Activated T-helper 17 cell treated with anti-CD3 and anti-CD28 coated beads, Interleukin-2, amount 50 U/mL, for 72 hours (primary cell): ENCODE measurements around the gene RCOR3. TPM values are rescaled to one million over a fixed set of nuclear protein-coding genes. Genes with fewer than 3 reads are reported as not detected.

Experiments
- ATAC-seq: fragments of 150-1000 bp; cut with Tn5 transposase; replicated peaks from 2 replicates; pipeline ENCODE4 v1.10.0; 2021; ENCODE audit warnings: mild to moderate bottlenecking, moderate library complexity
- H3K27ac Mint-ChIP-seq: one replicate; pipeline ENCODE4 v1.8.0; 2022; ENCODE audit warnings: mixed read lengths
- H3K27me3 Mint-ChIP-seq: one replicate; pipeline ENCODE4 v1.8.0; 2022; ENCODE audit warnings: mixed read lengths
- H3K36me3 Mint-ChIP-seq: one replicate; pipeline ENCODE4 v1.8.0; 2022; ENCODE audit warnings: low read depth, mild to moderate bottlenecking, mixed read lengths
- H3K4me1 Mint-ChIP-seq: one replicate; pipeline ENCODE4 v1.8.0; 2022; ENCODE audit warnings: mixed read lengths
- H3K4me3 Mint-ChIP-seq: one replicate; pipeline ENCODE4 v1.8.0; 2022; ENCODE audit warnings: mild to moderate bottlenecking, mixed read lengths
- H3K9me3 Mint-ChIP-seq: one replicate; pipeline ENCODE4 v1.8.0; 2022; ENCODE audit warnings: mixed read lengths
- total RNA-seq, 2 donors: library from RNA; stranded (reverse); gene quantifications; one replicate each; pipeline ENCODE4 v1.2.3, GENCODE V29; 2022

The RCOR3 gene
- total RNA-seq, 2 donors from 2014 or later: 33.6 to 52.1 TPM

DNA sequence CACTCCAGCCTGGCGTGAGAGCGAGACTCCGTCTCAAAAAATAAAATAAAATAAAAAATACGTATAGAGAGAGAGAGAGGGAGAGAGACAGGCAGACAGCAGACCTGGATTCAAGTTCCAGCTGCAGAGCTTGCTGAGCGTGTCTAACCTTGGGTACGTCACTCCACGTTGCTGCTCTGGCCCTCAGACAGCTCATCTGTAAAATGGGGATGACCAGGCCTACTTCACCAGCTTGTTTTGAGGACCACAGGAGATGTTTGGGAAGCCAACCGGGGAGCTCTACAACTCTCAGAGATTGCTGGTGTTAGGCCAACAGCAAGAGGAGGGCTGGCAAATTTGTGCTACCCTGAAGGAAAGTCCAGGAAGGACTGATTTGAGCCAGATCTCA, 67.0 kb downstream of the RCOR3 start:
- H3K27ac Mint-ChIP-seq: peak overlapping the region; percentile 94
- no peak for ATAC-seq
- H3K4me3 Mint-ChIP-seq: peak overlapping the region; percentile 92
- H3K9me3 Mint-ChIP-seq: no peaks in the 10 kb centered on the region
- H3K27me3 Mint-ChIP-seq: no peaks in the 10 kb centered on the region
- peaks cover 52% of the 10 kb centered on the region for H3K4me1 Mint-ChIP-seq
- peaks cover 36% of the 10 kb centered on the region for H3K36me3 Mint-ChIP-seq

GRCh38 chr1:211326528-211327345, 67.6 kb downstream of the RCOR3 start, which contains the start of gene TRAF5:
Gene TRAF5, plus strand, starts transcription at chr1:211326833. Its CDS starts 26,407 bp downstream, at chr1:211353240.
- Mint-ChIP-seq H3K4me3 (peak within 1 kb of the TSS; percentile 92), H3K27ac (peak within 1 kb of the TSS; percentile 94), H3K27me3 (no peaks in the 10 kb centered on the region), H3K9me3 (no peaks in the 10 kb centered on the region), H3K4me1 (peaks cover 56% of the 10 kb centered on the region), H3K36me3 (peaks cover 37% of the 10 kb centered on the region)
- peak; percentile 38 for ATAC-seq

GRCh38 chr1:211327346-211327921, 68.3 kb downstream of the RCOR3 start:
- no peaks in the 10 kb centered on the region for H3K9me3 Mint-ChIP-seq
- H3K4me3 Mint-ChIP-seq: peak overlapping the region; percentile 92
- H3K27ac Mint-ChIP-seq: peak overlapping the region; percentile 84
- H3K36me3 Mint-ChIP-seq: peaks cover 37% of the 10 kb centered on the region
- ATAC-seq: peak; percentile 30
- peaks cover 55% of the 10 kb centered on the region for H3K4me1 Mint-ChIP-seq
- H3K27me3 Mint-ChIP-seq: no peaks in the 10 kb centered on the region

DNA sequence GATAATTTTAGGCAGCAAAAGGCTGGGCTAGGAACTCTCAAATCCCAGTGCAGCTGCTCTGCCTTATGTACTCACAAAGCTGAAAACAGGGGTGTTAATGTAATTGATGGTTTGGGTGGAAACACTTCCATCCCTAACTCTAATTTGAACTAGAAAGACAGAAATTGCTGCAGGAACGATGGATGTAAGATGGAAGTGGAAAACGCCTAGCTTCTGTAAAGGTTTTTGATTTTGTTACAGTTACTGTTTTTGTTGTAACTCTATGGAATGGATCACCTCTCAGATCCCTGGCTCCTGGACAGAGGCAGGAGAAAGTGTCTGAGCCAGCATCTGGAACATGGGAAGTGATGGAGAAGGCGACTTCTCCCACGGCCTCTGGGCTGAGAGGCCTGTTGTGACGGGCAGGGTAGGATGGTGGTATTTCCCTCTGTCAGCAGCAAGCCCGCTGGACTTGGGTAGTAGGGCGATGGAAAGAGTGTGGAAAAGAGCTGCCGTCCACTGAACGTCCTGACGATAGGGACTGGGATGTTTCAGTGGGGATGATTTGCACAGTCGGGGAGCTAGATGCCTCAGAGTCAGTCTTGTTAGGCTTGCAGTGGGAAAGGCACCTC, 69.0 kb downstream of the RCOR3 start:
- no peaks in the 10 kb centered on the region for H3K9me3 Mint-ChIP-seq
- H3K27ac Mint-ChIP-seq: peak overlapping the region; percentile 84
- peaks cover 56% of the 10 kb centered on the region for H3K4me1 Mint-ChIP-seq
- no peaks in the 10 kb centered on the region for H3K27me3 Mint-ChIP-seq
- peak overlapping the region; percentile 92 for H3K4me3 Mint-ChIP-seq
- no peak for ATAC-seq
- H3K36me3 Mint-ChIP-seq: peaks cover 37% of the 10 kb centered on the region

DNA sequence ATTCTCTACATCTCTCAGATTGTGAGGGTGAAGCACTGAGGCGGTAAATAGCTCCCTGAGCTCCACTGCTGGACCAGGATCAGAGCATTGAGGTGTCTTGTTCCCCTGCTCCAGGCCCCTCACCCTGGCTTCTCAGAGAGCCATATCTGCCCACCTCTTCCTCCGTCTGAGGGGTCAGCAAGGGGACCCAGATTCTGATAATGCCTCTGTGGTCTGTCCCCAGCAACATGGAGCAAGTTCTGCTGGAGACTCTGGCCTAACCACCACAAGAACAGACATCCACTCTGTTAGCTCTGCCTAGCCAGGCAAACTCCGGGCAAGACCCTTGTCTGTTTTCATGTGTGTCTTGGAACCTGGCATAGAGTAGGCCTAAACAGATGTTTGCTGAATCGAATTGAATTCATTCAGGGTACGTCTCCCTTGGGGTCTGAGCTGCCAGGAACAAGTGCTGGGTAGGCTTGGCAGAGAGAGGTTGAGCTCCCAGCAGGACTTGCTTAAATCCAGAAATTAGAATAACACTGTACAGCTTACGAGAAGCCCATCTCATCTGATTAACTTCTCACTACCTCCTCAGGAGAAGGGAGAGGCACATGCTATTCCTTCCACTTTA, 69.8 kb downstream of the RCOR3 start:
- Mint-ChIP-seq H3K36me3 (peaks cover 37% of the 10 kb centered on the region), H3K27ac (peak overlapping the region; percentile 84), H3K9me3 (no peaks in the 10 kb centered on the region), H3K4me1 (peaks cover 55% of the 10 kb centered on the region), H3K27me3 (no peaks in the 10 kb centered on the region), H3K4me3 (peak overlapping the region; percentile 92)
- no peak for ATAC-seq

- H3K36me3 Mint-ChIP-seq: peaks cover 38% of the 10 kb centered on the region
- no peaks in the 10 kb centered on the region for H3K9me3 Mint-ChIP-seq
- no peaks in the 10 kb centered on the region for H3K27me3 Mint-ChIP-seq
- H3K4me1 Mint-ChIP-seq: peaks cover 54% of the 10 kb centered on the region
- peak overlapping the region; percentile 84 for H3K27ac Mint-ChIP-seq
- no peak for ATAC-seq
- H3K4me3 Mint-ChIP-seq: peak overlapping the region; percentile 92
Observed at GRCh38 chr1:211329764-211330201, 70.6 kb downstream of the RCOR3 start.

DNA sequence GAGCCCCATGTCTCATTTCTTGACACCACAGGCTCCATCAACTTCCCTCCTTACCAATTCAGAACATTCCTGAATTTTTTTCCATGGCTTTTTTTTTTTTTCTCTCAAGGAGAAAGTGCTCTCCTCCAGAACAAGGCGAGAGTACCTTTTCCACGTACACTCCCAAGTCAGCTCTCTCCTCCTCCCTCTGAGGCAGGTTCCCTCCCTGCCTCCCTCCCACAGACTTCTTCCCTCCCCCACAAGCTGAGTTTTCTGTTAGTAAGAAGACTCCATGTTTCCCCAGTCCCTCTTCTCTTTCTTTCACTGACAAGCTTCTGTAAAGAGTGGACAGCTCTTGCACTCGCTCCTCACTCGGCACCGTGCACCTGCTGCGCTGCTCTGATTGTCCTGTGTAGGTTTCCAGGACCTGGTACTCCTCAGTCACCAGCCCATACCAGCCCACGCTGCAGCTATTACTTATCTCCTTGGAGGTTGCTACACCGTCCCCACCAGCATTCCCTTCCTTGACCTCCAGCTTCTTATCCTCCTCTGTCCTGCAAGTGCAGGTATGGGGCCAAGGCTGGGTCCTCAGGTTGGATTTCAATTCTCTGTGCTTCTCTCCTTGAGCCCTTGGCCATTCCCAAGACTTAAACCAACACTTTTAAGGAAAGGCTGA, 71.2 kb downstream of the RCOR3 start:
- H3K36me3 Mint-ChIP-seq: peaks cover 45% of the 10 kb centered on the region

GRCh38 chr1:211331011-211331709, 72.0 kb downstream of the RCOR3 start:
- peaks cover 68% of the 10 kb centered on the region for H3K4me1 Mint-ChIP-seq
- no peaks in the 10 kb centered on the region for H3K9me3 Mint-ChIP-seq
- no peak for ATAC-seq
- peaks cover 44% of the 10 kb centered on the region for H3K36me3 Mint-ChIP-seq
- H3K27me3 Mint-ChIP-seq: no peaks in the 10 kb centered on the region
- peak overlapping the region; percentile 84 for H3K27ac Mint-ChIP-seq
- peak overlapping the region; percentile 92 for H3K4me3 Mint-ChIP-seq

More for the DNA sequence above, 71.2 kb downstream of the RCOR3 start:
- no peaks in the 10 kb centered on the region for H3K9me3 Mint-ChIP-seq
- H3K4me3 Mint-ChIP-seq: peak overlapping the region; percentile 92
- no peaks in the 10 kb centered on the region for H3K27me3 Mint-ChIP-seq
- peak overlapping the region; percentile 84 for H3K27ac Mint-ChIP-seq
- no peak for ATAC-seq
- H3K4me1 Mint-ChIP-seq: peaks cover 60% of the 10 kb centered on the region

DNA sequence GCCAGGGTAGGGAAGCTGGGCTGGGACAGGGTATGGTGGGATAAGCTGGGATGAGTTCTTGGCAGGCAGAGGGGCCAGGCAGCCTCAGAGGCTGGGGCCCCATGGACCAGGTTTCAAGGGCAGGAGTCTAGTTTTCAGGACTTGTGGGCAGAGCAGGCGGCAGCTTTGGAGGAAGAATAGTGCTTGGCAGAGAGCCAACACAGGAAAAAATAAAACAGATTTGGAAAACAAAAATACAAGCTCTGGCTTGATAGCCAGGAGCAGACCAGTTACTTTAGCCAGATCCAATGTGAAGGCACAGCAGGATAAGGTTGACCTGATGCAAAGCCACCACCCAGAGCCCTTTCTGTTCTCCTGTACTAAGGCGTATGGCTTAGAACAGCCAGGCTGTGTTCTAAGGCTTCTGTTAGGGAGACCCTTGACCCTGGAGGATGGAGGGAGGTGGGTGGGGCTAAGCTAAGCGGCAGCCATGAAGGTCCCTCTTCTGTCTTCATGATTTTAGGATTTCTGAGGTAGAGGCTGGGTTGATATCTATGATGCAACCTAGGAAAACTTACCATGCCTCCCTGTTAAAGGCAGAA, 73.0 kb downstream of the RCOR3 start:
- Mint-ChIP-seq H3K4me3 (peak overlapping the region; percentile 40), H3K4me1 (peaks cover 77% of the 10 kb centered on the region), H3K27me3 (no peaks in the 10 kb centered on the region), H3K36me3 (peaks cover 50% of the 10 kb centered on the region), H3K27ac (peak overlapping the region; percentile 74), H3K9me3 (no peaks in the 10 kb centered on the region)
- ATAC-seq: no peak

DNA sequence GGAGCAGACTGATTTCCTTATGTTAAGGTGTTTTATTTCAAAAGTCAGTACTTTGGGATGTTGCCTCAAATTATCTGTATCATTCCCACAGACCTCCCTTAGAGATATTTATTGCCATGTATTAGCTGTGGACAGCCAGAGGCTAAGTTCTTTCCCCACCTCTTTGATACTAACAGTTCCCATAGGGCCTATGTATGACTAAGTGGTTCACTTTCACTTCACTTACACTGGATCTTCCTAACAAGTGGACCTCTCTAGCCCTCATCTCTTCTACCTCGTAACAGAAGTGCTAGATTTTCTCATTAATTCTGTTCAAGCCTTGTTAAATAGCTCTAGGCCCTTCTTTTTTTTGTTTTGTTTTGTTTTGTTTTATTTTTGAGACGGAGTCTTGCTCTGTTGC, 73.7 kb downstream of the RCOR3 start:
- peaks cover 84% of the 10 kb centered on the region for H3K4me1 Mint-ChIP-seq
- peak overlapping the region; percentile 74 for H3K27ac Mint-ChIP-seq
- H3K4me3 Mint-ChIP-seq: peak overlapping the region; percentile 40
- peaks cover 52% of the 10 kb centered on the region for H3K36me3 Mint-ChIP-seq
- no peak for ATAC-seq
- no peaks in the 10 kb centered on the region for H3K9me3 Mint-ChIP-seq
- H3K27me3 Mint-ChIP-seq: no peaks in the 10 kb centered on the region

- no peak for ATAC-seq
- H3K9me3 Mint-ChIP-seq: no peaks in the 10 kb centered on the region
- peak overlapping the region; percentile 78 for H3K4me3 Mint-ChIP-seq
- H3K27me3 Mint-ChIP-seq: no peaks in the 10 kb centered on the region
- peak overlapping the region; percentile 94 for H3K27ac Mint-ChIP-seq
- peaks cover 43% of the 10 kb centered on the region for H3K36me3 Mint-ChIP-seq
- H3K4me1 Mint-ChIP-seq: peaks cover 79% of the 10 kb centered on the region
Observed at GRCh38 chr1:211333906-211334305, 74.7 kb downstream of the RCOR3 start.

GRCh38 chr1:211334986-211335385, 75.8 kb downstream of the RCOR3 start:
- Mint-ChIP-seq H3K27me3 (no peaks in the 10 kb centered on the region), H3K4me3 (peak overlapping the region; percentile 78), H3K9me3 (no peaks in the 10 kb centered on the region), H3K36me3 (peaks cover 32% of the 10 kb centered on the region), H3K4me1 (peaks cover 76% of the 10 kb centered on the region), H3K27ac (peak overlapping the region; percentile 94)
- ATAC-seq: peak; percentile 90

GRCh38 chr1:211335522-211336157, 76.5 kb downstream of the RCOR3 start:
- ATAC-seq: peak; percentile 28
- H3K27me3 Mint-ChIP-seq: no peaks in the 10 kb centered on the region
- H3K27ac Mint-ChIP-seq: peak overlapping the region; percentile 94
- H3K4me1 Mint-ChIP-seq: peaks cover 71% of the 10 kb centered on the region
- H3K36me3 Mint-ChIP-seq: peaks cover 25% of the 10 kb centered on the region
- peak overlapping the region; percentile 78 for H3K4me3 Mint-ChIP-seq
- no peaks in the 10 kb centered on the region for H3K9me3 Mint-ChIP-seq
